Gastroesophageal sphincter (tissue), 4 donors: ENCODE data around the gene MBTPS1. TPM values are rescaled to one million over a fixed set of nuclear protein-coding genes. Genes with fewer than 3 reads are reported as not detected.

Source experiments
- ATAC-seq: fragments of 150-250 bp; one replicate; pipeline ENCODE4 v1.9.1; 2016; ENCODE audit warnings: mild to moderate bottlenecking, moderate library complexity
- H3K27ac ChIP-seq, 4 donors: fragments of 200-600 bp; sonication (generic) in 3 of 4; 1 replicate in 3 of 4; 2 replicates in 1 of 4; pipeline ENCODE4 v1.5.1; 2016 to 2019
- H3K27me3 ChIP-seq: fragments of 200-600 bp; sonication (generic); one replicate; pipeline ENCODE4 v1.5.1; 2019
- H3K36me3 ChIP-seq, 2 donors: fragments of 200-600 bp; sonication (generic); one replicate each; pipeline ENCODE4 v1.5.1; 2019; ENCODE audit warnings: control low read depth in 1 of 2
- H3K4me1 ChIP-seq, 3 donors: fragments of 200-600 bp; sonication (generic); 1 replicate in 2 of 3; 2 replicates in 1 of 3; pipeline ENCODE4 v1.5.1; 2016 to 2019; ENCODE audit warnings: control low read depth in 2 of 3
- H3K4me3 ChIP-seq, 2 donors: fragments of 200-600 bp; sonication (generic); one replicate each; pipeline ENCODE4 v1.5.1; 2019; ENCODE audit warnings: mild to moderate bottlenecking in 1 of 2, moderate library complexity in 1 of 2
- H3K9me3 ChIP-seq, 3 donors: fragments of 200-600 bp; sonication (generic); one replicate each; pipeline ENCODE4 v1.5.1; 2017 to 2019; ENCODE audit warnings: control low read depth in 2 of 3
- CTCF ChIP-seq, 4 experiments: fragments of 200-600 bp in 2 of 4; fragments of 450-650 bp in 2 of 4; sonication (generic) in 1 of 4; IDR thresholded peaks; one replicate each; pipeline ENCODE4 v1.5.1; 2017 to 2019; ENCODE audit warnings: antibody characterized with exemption in 4 of 4, mild to moderate bottlenecking in 2 of 4, moderate library complexity in 2 of 4
- EP300 ChIP-seq: sonication (generic); formaldehyde crosslinking; IDR thresholded peaks from one replicate; pipeline ENCODE4 v1.6.1; 2017; ENCODE audit warnings: antibody characterized with exemption, mild to moderate bottlenecking
- POLR2A ChIP-seq, 2 donors: fragments of 450-650 bp; IDR thresholded peaks; one replicate each; pipeline ENCODE4 v1.6.1; 2017; ENCODE audit warnings: antibody characterized with exemption in 2 of 2, mild to moderate bottlenecking in 2 of 2, moderate library complexity in 1 of 2
- POLR2AphosphoS5 ChIP-seq: sonication (generic); formaldehyde crosslinking; IDR thresholded peaks from one replicate; pipeline ENCODE4 v1.6.1; 2017; ENCODE audit warnings: antibody characterized with exemption
- WGBS, 2 donors: methylation state at CpG; one replicate each; pipeline ENCODE4 v1.1.5; 2018; ENCODE audit warnings: low coverage in 1 of 2; 5-methylcytosine and 5-hydroxymethylcytosine counted together
- total RNA-seq, 4 donors: library from RNA; depleted of rRNA; stranded (reverse); fragments of >200 nt; gene quantifications; one replicate each; pipeline ENCODE4 v1.1.0, GENCODE V29; 2016

Gene MBTPS1
- total RNA-seq, 4 donors from 2014 or later: 84.0 to 98.6 (median 90.9) TPM

GRCh38 chr16:84058211-84058610 is 58.5 kb downstream of the MBTPS1 start:
- 87 to 95% methylated on average over 9 to 13 of the region's 15 CpGs for WGBS, 2 donors
- Histone ChIP-seq H3K27ac (no peak overlapping the region), H3K4me3 (no peak overlapping the region), H3K27me3 (no peaks in the 10 kb centered on the region), H3K9me3 (no peaks in the 10 kb centered on the region), H3K4me1 (peaks cover 0 to 26% (median 0%) of the 10 kb centered on the region in 3 donors), H3K36me3 (peaks cover 0 to 100% of the 10 kb centered on the region in 2 donors)
- TF ChIP-seq POLR2A (IDR thresholded peaks at IDR 0.05) (no peak), CTCF (IDR thresholded peaks at IDR 0.05) (no peak), POLR2AphosphoS5 (no peak), EP300 (no peak)
- no peak for ATAC-seq

GRCh38 chr16:84056933-84057332 is 59.8 kb downstream of the MBTPS1 start:
- H3K4me3 ChIP-seq: no peak overlapping the region
- no peak overlapping the region for H3K27ac ChIP-seq
- peaks cover 0 to 100% of the 10 kb centered on the region in 2 donors for H3K36me3 ChIP-seq
- TF ChIP-seq EP300 (no peak), CTCF (IDR thresholded peaks at IDR 0.05) (no peak), POLR2A (IDR thresholded peaks at IDR 0.05) (no peak), POLR2AphosphoS5 (no peak)
- no peak for ATAC-seq
- no peaks in the 10 kb centered on the region for H3K9me3 ChIP-seq
- peaks cover 0 to 17% (median 0%) of the 10 kb centered on the region in 3 donors for H3K4me1 ChIP-seq
- WGBS, 2 donors: 84 to 88% methylated on average over 7 of the region's 7 CpGs
- no peaks in the 10 kb centered on the region for H3K27me3 ChIP-seq

- Histone ChIP-seq H3K27ac (no peak overlapping the region), H3K9me3 (no peaks in the 10 kb centered on the region), H3K27me3 (no peaks in the 10 kb centered on the region), H3K4me1 (peaks cover 0 to 17% (median 0%) of the 10 kb centered on the region in 3 donors), H3K4me3 (no peak overlapping the region), H3K36me3 (peaks cover 0 to 99% of the 10 kb centered on the region in 2 donors)
- 83 to 85% methylated on average over 7 to 15 of the region's 19 CpGs for WGBS, 2 donors
- no peak for TF ChIP-seq EP300
- TF ChIP-seq CTCF (IDR thresholded peaks at IDR 0.05): no peak
- no peak for TF ChIP-seq POLR2A (IDR thresholded peaks at IDR 0.05)
- no peak for TF ChIP-seq POLR2AphosphoS5
- no peak for ATAC-seq
These were observed 60.7 kb downstream of the MBTPS1 start for GRCh38 chr16:84055801-84056634.

- H3K4me3 ChIP-seq: no peak overlapping the region
- peak overlapping the region in 1 of 4 donors; percentile 14 for H3K27ac ChIP-seq
- TF ChIP-seq EP300: no peak
- no peak for TF ChIP-seq POLR2A (IDR thresholded peaks at IDR 0.05)
- no peak for TF ChIP-seq POLR2AphosphoS5
- no peak for TF ChIP-seq CTCF (IDR thresholded peaks at IDR 0.05)
- WGBS, 2 donors: 51% methylated on average over 5 of the region's 5 CpGs; no CpG with 5 or more reads in 1 of the 2 donors
- peaks cover 0 to 96% of the 10 kb centered on the region in 2 donors for H3K36me3 ChIP-seq
- H3K4me1 ChIP-seq: peaks cover 0 to 17% (median 0%) of the 10 kb centered on the region in 3 donors
- H3K27me3 ChIP-seq: no peaks in the 10 kb centered on the region
- H3K9me3 ChIP-seq: no peaks in the 10 kb centered on the region
- peak; percentile 41 for ATAC-seq
These were observed 61.4 kb downstream of the MBTPS1 start for GRCh38 chr16:84055366-84055765.

GRCh38 chr16:84054916-84055315 is 61.8 kb downstream of the MBTPS1 start:
- Histone ChIP-seq H3K36me3 (peaks cover 0 to 96% of the 10 kb centered on the region in 2 donors), H3K4me3 (no peak overlapping the region), H3K4me1 (peaks cover 0 to 17% (median 0%) of the 10 kb centered on the region in 3 donors), H3K9me3 (no peaks in the 10 kb centered on the region), H3K27me3 (no peaks in the 10 kb centered on the region), H3K27ac (peak overlapping the region in 1 of 4 donors; percentile 14)
- TF ChIP-seq CTCF (IDR thresholded peaks at IDR 0.05) (no peak), EP300 (no peak), POLR2A (IDR thresholded peaks at IDR 0.05) (no peak), POLR2AphosphoS5 (no peak)
- 69% methylated on average over 6 of the region's 13 CpGs; no CpG with 5 or more reads in 1 of the 2 donors for WGBS, 2 donors
- ATAC-seq: no peak
